Left ventricle myocardium inferior (tissue), 1 donor: ENCODE results near the gene COL12A1. TPM values are rescaled to one million over a fixed set of nuclear protein-coding genes. Genes with fewer than 3 reads are reported as not detected.

Experiments
- DNase-seq: peaks from one replicate; pipeline ENCODE4 v3.0.0-alpha.2; 2020
- H3K27ac ChIP-seq: fragments of 200-600 bp; replicated peaks from 2 replicates; pipeline ENCODE4 v1.8.0; 2021
- H3K27me3 ChIP-seq: fragments of 200-600 bp; 2 replicates; pipeline ENCODE4 v1.8.0; 2021; ENCODE audit warnings: low read depth
- H3K36me3 ChIP-seq: fragments of 200-600 bp; 2 replicates; pipeline ENCODE4 v1.8.0; 2021
- H3K4me1 ChIP-seq: fragments of 200-600 bp; 2 replicates; pipeline ENCODE4 v1.8.0; 2021
- H3K4me3 ChIP-seq: fragments of 200-600 bp; 2 replicates; pipeline ENCODE4 v1.8.0; 2021; ENCODE audit warnings: mild to moderate bottlenecking, moderate library complexity
- H3K9me3 ChIP-seq: fragments of 200-600 bp; replicated peaks from 2 replicates; pipeline ENCODE4 v1.8.0; 2021
- CTCF ChIP-seq: fragments of 200-600 bp; IDR thresholded peaks from 2 replicates; pipeline ENCODE4 v1.8.0; 2021; ENCODE audit warnings: antibody characterized with exemption, mild to moderate bottlenecking, borderline replicate concordance
- intact Hi-C: fragments of 100-400 bp; cut with micrococcal nuclease; formaldehyde crosslinking; loops from one replicate; pipeline ENCODE4 v1.11.0; 2022
- total RNA-seq: library from RNA; stranded (reverse); fragmentation: NEBNext Ultra II Directional; extraction: Animal tissue kit (Norgen Biotek cat#: 25700); gene quantifications from one replicate; pipeline ENCODE4 v1.2.1, GENCODE V29; 2021
- donor health status: DM: no; HTN: yes; CAD: no; lungs with severe emphysema.

The COL12A1 gene
- total RNA-seq, 1 donor from 2014 or later: 12.2 TPM

DNA sequence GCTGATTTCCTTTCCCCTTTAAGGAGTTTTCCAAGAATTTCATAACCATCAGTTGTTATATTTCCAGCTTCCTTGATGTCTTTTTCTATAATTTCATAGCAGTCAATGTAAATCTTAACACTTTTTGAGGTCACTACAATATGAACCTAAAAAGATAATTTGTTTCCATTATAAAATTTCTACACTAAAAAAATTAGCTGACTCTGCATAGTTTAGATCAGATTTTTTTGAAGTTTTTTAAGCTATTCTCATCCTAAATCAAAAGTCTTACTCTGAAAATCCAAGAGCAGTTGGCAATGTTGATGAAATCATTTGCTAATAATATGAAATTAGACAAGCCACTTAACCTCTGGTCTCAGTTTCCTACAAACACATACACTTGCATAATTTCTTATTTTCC lies 96.8 kb downstream of the COL12A1 start:
- Histone ChIP-seq H3K9me3 (no peaks in the 10 kb centered on the region), H3K27ac (no peak overlapping the region), H3K27me3 (no peaks in the 10 kb centered on the region), H3K4me3 (no peak overlapping the region), H3K4me1 (no peaks in the 10 kb centered on the region), H3K36me3 (no peaks in the 10 kb centered on the region)
- no peak for TF ChIP-seq CTCF
- DNase-seq: no peak
- intact Hi-C loops: no loop called here

DNA sequence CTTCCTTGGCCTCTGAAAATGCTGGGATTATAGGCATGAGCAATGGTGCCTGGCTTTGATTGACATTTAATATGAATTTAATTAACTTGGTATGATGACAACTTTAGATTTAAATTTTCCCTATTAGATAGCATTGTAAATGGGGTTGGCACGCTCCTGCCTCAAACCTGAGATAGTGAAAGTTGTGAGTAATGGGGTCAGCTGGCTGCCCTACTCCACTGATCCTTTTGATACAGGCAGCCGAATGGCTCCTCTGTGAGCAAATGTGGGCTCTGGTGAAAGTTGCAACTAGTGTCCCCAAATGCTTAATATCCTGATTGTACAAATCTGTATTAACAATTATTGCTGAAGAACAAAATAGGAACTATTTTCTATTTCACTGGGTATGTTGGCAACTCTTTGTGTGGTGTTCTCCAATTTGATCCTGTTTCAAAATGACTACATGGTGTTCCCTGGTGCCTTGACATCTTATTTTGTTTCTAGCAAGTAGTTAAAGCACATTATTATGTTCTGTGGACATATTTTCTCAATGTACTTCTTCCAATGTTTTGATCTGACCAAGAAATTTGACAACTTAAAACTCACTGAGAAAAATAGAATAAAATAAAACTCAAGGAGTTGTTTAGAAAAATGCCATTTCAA lies 97.4 kb downstream of the COL12A1 start:
- H3K27ac ChIP-seq: no peak overlapping the region
- TF ChIP-seq CTCF: no peak

GRCh38 chr6:75107913-75108312 lies 97.9 kb downstream of the COL12A1 start:
- DNase-seq: no peak
- Histone ChIP-seq H3K4me1 (no peaks in the 10 kb centered on the region), H3K27me3 (no peaks in the 10 kb centered on the region), H3K4me3 (no peak overlapping the region), H3K9me3 (no peaks in the 10 kb centered on the region), H3K27ac (no peak overlapping the region), H3K36me3 (no peaks in the 10 kb centered on the region)
- TF ChIP-seq CTCF: no peak
- intact Hi-C loops: no loop called here

More for the DNA sequence above, 97.4 kb downstream of the COL12A1 start:
- DNase-seq: no peak
- Histone ChIP-seq H3K4me1 (no peaks in the 10 kb centered on the region), H3K36me3 (no peaks in the 10 kb centered on the region), H3K9me3 (no peaks in the 10 kb centered on the region), H3K27me3 (no peaks in the 10 kb centered on the region), H3K4me3 (no peak overlapping the region)
- intact Hi-C loops: no loop called here

DNA sequence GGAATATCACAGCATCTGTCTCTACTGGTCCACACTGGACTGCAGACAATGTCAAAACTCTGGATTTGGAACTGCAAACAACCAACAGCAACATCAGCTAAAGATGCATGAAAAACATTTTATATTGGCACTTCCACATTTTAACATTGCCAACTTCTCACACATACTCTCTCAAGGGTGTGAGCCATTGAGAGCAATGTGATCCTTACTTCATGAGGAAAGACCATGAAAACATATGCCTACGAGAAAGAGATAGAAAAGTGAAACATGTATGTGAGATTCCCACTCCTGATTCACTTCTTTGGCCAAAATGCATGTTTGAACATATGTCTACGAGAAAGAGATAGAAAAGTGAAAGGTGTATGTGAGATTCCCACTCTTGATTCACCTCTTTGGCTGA lies 99.4 kb downstream of the COL12A1 start:
- no peak for DNase-seq
- no peaks in the 10 kb centered on the region for H3K27me3 ChIP-seq
- H3K27ac ChIP-seq: no peak overlapping the region
- H3K36me3 ChIP-seq: no peaks in the 10 kb centered on the region
- intact Hi-C loops: no loop called here
- no peak overlapping the region for H3K4me3 ChIP-seq
- no peaks in the 10 kb centered on the region for H3K4me1 ChIP-seq
- TF ChIP-seq CTCF: no peak
- H3K9me3 ChIP-seq: no peaks in the 10 kb centered on the region

- H3K27ac ChIP-seq: no peak overlapping the region
- no peaks in the 10 kb centered on the region for H3K36me3 ChIP-seq
- intact Hi-C loops: no loop called here
- no peak overlapping the region for H3K4me3 ChIP-seq
- DNase-seq: no peak
- no peaks in the 10 kb centered on the region for H3K27me3 ChIP-seq
- no peaks in the 10 kb centered on the region for H3K9me3 ChIP-seq
- TF ChIP-seq CTCF: no peak
- no peaks in the 10 kb centered on the region for H3K4me1 ChIP-seq
These were observed 102.4 kb downstream of the COL12A1 start for GRCh38 chr6:75103431-75103830.
